ENCODE measurements around the gene KCTD20. TPM values are rescaled to one million over a fixed set of nuclear protein-coding genes. Genes with fewer than 3 reads are reported as not detected.
A peak's percentile ranks its signal among the peaks of the same experiment; 100 is the strongest.
"Not testable (repeated sequence)": the region's sequence is repeated elsewhere in the genome, so short reads cannot be mapped to it uniquely, and the experiment has no call there.

The KCTD20 gene
- total RNA-seq, 2 experiments from 2014 or later = 53.9 to 65.0 TPM

DNA sequence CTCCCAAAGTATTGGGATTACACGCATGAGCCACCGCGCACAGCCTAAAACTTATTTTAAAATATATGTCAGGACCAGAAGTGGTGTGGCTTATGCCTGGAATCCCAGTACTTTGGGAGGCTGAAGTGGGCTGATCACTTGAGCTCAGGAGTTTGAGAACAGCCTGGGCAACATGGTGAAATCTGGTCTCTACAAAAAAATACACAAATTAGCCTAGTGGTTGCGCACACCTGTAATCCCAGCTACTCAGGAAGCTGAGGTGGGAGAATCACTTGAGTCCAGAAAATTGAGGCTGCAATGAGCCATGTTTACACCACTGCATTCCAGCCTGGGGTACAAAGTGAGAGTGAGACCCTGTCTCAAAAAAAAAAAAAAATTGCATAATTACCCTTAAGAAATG lies 13.9 kb upstream of the KCTD20 start:
- Mint-ChIP-seq H3K27me3 (no peaks in the 10 kb centered on the region), H3K4me3 (no peak overlapping the region), H3K27ac (no peak overlapping the region), H3K4me1 (peaks cover 10% of the 10 kb centered on the region), H3K9me3 (ENCODE audit: low read depth) (no peaks in the 10 kb centered on the region), H3K36me3 (no peaks in the 10 kb centered on the region)
- ATAC-seq = no peak
- DNase-seq = no peak
- CTCF ChIA-PET = no interaction called here

DNA sequence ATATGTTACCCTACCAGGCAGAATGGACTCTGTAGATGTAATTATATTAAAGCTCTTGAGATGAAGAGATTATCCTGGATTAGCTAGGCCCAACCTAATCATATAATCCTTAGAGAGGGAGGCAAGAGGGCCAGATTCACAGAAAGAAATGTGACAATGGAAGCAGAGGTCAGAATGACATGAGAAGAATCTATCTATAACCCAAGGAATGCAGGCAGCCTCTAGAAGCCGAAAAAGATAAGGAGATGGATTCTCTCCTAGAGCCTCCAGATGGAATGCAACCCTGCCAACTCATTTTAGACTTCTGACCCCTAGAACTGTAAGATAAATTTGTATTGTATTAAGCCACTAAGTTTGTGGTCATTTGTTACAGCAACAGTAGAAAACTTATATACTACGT lies 12.4 kb upstream of the KCTD20 start:
- H3K27ac Mint-ChIP-seq = no peak overlapping the region
- peaks cover 7% of the 10 kb centered on the region for H3K4me1 Mint-ChIP-seq
- DNase-seq (no peak), ATAC-seq (no peak)
- H3K36me3 Mint-ChIP-seq = no peaks in the 10 kb centered on the region
- no peak overlapping the region for H3K4me3 Mint-ChIP-seq
- CTCF ChIA-PET = interaction anchor here (0.7 to 1.4 kb wide), 3 partner anchors 11 to 334 kb away, joined by 3 to 4 read pairs (median 4); no protein-coding TSS in a partner anchor
- H3K9me3 Mint-ChIP-seq (ENCODE audit: low read depth) = no peaks in the 10 kb centered on the region
- no peaks in the 10 kb centered on the region for H3K27me3 Mint-ChIP-seq

GRCh38 chr6:36431197-36431596 lies 11.6 kb upstream of the KCTD20 start:
- no peaks in the 10 kb centered on the region for H3K9me3 Mint-ChIP-seq (ENCODE audit: low read depth)
- no peak overlapping the region for H3K4me3 Mint-ChIP-seq
- H3K4me1 Mint-ChIP-seq = peaks cover 7% of the 10 kb centered on the region
- DNase-seq = no peak
- no peaks in the 10 kb centered on the region for H3K27me3 Mint-ChIP-seq
- H3K27ac Mint-ChIP-seq = no peak overlapping the region
- no peaks in the 10 kb centered on the region for H3K36me3 Mint-ChIP-seq
- CTCF ChIA-PET = interaction anchor here (1.0 kb wide), 1 partner anchor 334 kb away, joined by 3 read pairs; no protein-coding TSS in a partner anchor
- ATAC-seq = no peak

GRCh38 chr6:36432151-36432671 lies 10.6 kb upstream of the KCTD20 start:
- H3K9me3 Mint-ChIP-seq (ENCODE audit: low read depth) = no peaks in the 10 kb centered on the region
- ATAC-seq = no peak
- CTCF ChIA-PET = no interaction called here

GRCh38 chr6:36436466-36436865 lies 6.3 kb upstream of the KCTD20 start:
- Mint-ChIP-seq H3K27ac (no peak overlapping the region), H3K9me3 (ENCODE audit: low read depth) (no peaks in the 10 kb centered on the region), H3K4me1 (peaks cover 15% of the 10 kb centered on the region), H3K27me3 (no peaks in the 10 kb centered on the region), H3K36me3 (no peaks in the 10 kb centered on the region), H3K4me3 (no peak overlapping the region)
- DNase-seq (no peak), ATAC-seq (no peak)
- CTCF ChIA-PET = interaction anchor here (1.0 kb wide), 1 partner anchor 9 kb away, joined by 3 read pairs; no protein-coding TSS in a partner anchor

More at GRCh38 chr6:36432151-36432671, 10.6 kb upstream of the KCTD20 start:
- DNase-seq = no peak
- no peak overlapping the region for H3K27ac Mint-ChIP-seq
- H3K27me3 Mint-ChIP-seq = no peaks in the 10 kb centered on the region
- H3K36me3 Mint-ChIP-seq = no peaks in the 10 kb centered on the region
- no peak overlapping the region for H3K4me3 Mint-ChIP-seq
- peaks cover 10% of the 10 kb centered on the region for H3K4me1 Mint-ChIP-seq

GRCh38 chr6:36441307-36441894 lies 1.4 kb upstream of the KCTD20 start:
- Mint-ChIP-seq H3K4me3 (peak overlapping the region; percentile 56), H3K27ac (peak overlapping the region; percentile 84), H3K36me3 (peaks cover 9% of the 10 kb centered on the region), H3K9me3 (ENCODE audit: low read depth) (no peaks in the 10 kb centered on the region), H3K4me1 (peaks cover 37% of the 10 kb centered on the region), H3K27me3 (no peaks in the 10 kb centered on the region)
- ATAC-seq (peak; percentile 82), DNase-seq (peak; percentile 94)
- CTCF ChIA-PET = interaction anchor here (0.6 to 3.6 kb wide), 3 partner anchors 14 to 22 kb away, joined by 3 to 24 read pairs (median 3); no protein-coding TSS in a partner anchor

DNA sequence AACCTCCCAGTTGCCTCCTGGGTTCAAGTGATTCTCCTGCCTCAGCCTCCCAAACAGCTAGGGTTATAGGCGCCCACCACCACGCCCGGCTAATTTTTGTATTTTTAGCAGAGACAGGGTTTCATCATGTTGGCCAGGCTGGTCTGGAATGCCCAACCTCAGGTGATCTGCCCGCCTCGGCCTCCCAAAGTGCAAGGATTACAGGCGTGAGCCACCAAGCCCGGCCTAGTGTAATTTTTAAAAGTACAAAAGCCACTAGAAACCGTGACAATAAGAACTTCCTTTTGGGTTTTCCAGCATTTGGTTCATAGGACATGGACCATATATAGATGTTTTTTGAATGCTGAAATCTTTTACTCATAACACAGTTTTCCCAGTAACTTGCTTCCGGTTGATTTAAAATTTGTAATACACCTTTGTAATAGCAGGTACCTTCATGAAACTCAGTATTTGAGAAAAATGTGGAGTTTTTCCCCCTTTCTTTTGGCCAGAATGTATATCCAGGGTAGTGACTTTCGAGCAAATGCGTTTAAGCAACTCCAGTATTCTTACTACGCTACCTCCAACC lies 613 bp upstream of the KCTD20 start:
- Mint-ChIP-seq H3K4me1 (peaks cover 36% of the 10 kb centered on the region), H3K27me3 (no peaks in the 10 kb centered on the region), H3K36me3 (peaks cover 13% of the 10 kb centered on the region), H3K4me3 (peak overlapping the region; percentile 99), H3K9me3 (ENCODE audit: low read depth) (no peaks in the 10 kb centered on the region), H3K27ac (peak overlapping the region; percentile 98)
- ATAC-seq = no peak
- DNase-seq = no peak
- CTCF ChIA-PET = interaction anchor here (0.9 to 3.6 kb wide), 2 partner anchors 15 to 19 kb away, joined by 3 to 24 read pairs; no protein-coding TSS in a partner anchor

GRCh38 chr6:36443471-36444428 lies 950 bp downstream of the KCTD20 start:
- H3K27ac Mint-ChIP-seq = peak overlapping the region; percentile 98
- no peak for DNase-seq
- no peak for ATAC-seq
- H3K4me3 Mint-ChIP-seq = peak overlapping the region; percentile 99
- H3K9me3 Mint-ChIP-seq (ENCODE audit: low read depth) = peaks cover 3% of the 10 kb centered on the region
- CTCF ChIA-PET = interaction anchor here (1.1 to 2.0 kb wide), 5 partner anchors 9 to 157 kb away, joined by 3 to 4 read pairs (median 4); no protein-coding TSS in a partner anchor
- no peaks in the 10 kb centered on the region for H3K27me3 Mint-ChIP-seq
- peaks cover 21% of the 10 kb centered on the region for H3K36me3 Mint-ChIP-seq
- peaks cover 38% of the 10 kb centered on the region for H3K4me1 Mint-ChIP-seq

DNA sequence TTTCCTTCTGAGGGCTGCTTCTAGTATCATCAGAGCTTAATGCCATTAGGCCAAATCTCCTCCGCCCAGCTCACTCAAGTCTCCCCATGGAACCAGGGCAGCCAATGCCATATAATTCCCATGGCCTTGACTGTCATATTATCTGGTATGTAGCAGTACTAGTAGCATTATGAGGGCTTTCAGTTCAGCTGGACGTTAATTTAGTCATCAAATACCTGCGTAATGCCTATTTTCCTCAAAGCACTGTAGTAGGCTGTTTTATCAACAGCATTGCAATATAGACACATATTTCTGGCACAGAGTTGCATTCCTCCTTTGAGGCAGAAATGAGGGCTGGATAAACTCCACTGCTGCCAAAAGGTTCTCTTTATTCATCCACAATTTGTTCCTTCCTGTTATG lies 1.7 kb downstream of the KCTD20 start:
- H3K4me1 Mint-ChIP-seq = peaks cover 43% of the 10 kb centered on the region
- H3K27ac Mint-ChIP-seq = peak overlapping the region; percentile 98
- no peaks in the 10 kb centered on the region for H3K27me3 Mint-ChIP-seq
- peaks cover 28% of the 10 kb centered on the region for H3K36me3 Mint-ChIP-seq
- no peak for ATAC-seq
- CTCF ChIA-PET = interaction anchor here (2.0 kb wide), 1 partner anchor 21 kb away, joined by 4 read pairs; no protein-coding TSS in a partner anchor
- peaks cover 4% of the 10 kb centered on the region for H3K9me3 Mint-ChIP-seq (ENCODE audit: low read depth)
- peak overlapping the region; percentile 99 for H3K4me3 Mint-ChIP-seq
- DNase-seq = no peak

GRCh38 chr6:36445621-36446020 lies 2.8 kb downstream of the KCTD20 start:
- DNase-seq = no peak
- Mint-ChIP-seq H3K4me3 (peak overlapping the region; percentile 0), H3K27ac (peak overlapping the region; percentile 35), H3K9me3 (ENCODE audit: low read depth) (peaks cover 4% of the 10 kb centered on the region), H3K36me3 (peaks cover 31% of the 10 kb centered on the region), H3K27me3 (no peaks in the 10 kb centered on the region), H3K4me1 (peaks cover 48% of the 10 kb centered on the region)
- CTCF ChIA-PET = interaction anchor here (0.6 to 2.0 kb wide), 3 partner anchors 22 to 169 kb away, joined by 3 to 4 read pairs (median 4); no protein-coding TSS in a partner anchor
- no peak for ATAC-seq

DNA sequence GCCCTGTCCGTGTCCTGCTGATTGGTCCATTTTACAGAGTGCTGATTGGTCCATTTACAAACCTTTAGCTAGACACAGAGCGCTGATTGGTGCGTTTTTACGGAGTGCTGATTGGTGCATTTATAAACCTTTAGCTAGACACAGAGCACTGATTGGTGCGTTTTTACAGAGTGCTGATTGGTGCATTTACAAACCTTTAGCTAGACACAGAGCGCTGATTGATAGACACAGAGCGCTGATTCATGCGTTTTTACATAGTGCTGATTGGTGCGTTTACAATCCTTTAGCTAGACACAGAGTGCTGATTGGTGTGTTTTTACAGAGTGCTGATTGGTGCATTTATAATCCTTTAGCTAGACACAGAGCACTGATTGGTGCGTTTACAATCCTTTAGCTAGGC lies 6.4 kb downstream of the KCTD20 start:
- ATAC-seq; H3K9me3 Mint-ChIP-seq (ENCODE audit: low read depth); H3K27me3 Mint-ChIP-seq; DNase-seq; CTCF ChIA-PET; H3K27ac Mint-ChIP-seq; H3K4me3 Mint-ChIP-seq: not testable (repeated sequence)
- Mint-ChIP-seq H3K36me3 (peaks cover 34% of the 10 kb centered on the region), H3K4me1 (peaks cover 28% of the 10 kb centered on the region)

DNA sequence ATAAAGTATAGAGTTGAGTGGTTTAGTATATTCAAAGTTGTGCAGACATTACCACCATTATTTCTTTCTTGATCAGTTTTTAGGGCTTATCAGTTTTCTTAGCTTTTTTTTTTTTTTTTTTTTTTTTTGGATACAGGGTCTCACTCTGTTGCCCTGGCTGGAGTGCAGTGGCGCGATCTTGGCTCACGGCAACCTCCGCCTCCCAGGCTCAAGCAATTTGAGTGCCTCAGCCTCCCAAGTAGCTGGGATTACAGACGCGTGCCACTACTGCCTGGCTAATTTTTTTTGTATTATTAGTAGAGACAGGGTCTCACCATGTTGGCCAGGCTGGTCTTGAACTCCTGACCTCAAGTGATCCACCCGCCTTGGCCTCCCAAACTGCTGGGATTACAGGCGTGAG lies 10.1 kb downstream of the KCTD20 start:
- H3K27ac Mint-ChIP-seq; ATAC-seq; H3K9me3 Mint-ChIP-seq (ENCODE audit: low read depth); DNase-seq; H3K27me3 Mint-ChIP-seq; H3K4me3 Mint-ChIP-seq: not testable (repeated sequence)
- CTCF ChIA-PET = interaction anchor here (1.1 to 1.2 kb wide), 2 partner anchors 9 to 162 kb away, joined by 3 to 4 read pairs; no protein-coding TSS in a partner anchor
- Mint-ChIP-seq H3K4me1 (peaks cover 14% of the 10 kb centered on the region), H3K36me3 (peaks cover 33% of the 10 kb centered on the region)

Measured in activated CD8-positive, alpha-beta memory T cell treated with anti-CD3 and anti-CD28 coated beads, Interleukin-2, amount 10 ng/mL, durations not matched to agents 7 days and 5 days (primary cell).